H1 (cell line): ENCODE data around the gene AGBL4. TPM values are rescaled to one million over a fixed set of nuclear protein-coding genes. Genes with fewer than 3 reads are reported as not detected.

Source experiments
- BACH1 ChIP-seq: IDR thresholded peaks from 2 replicates; pipeline ENCODE4 v1.6.1; 2012; ENCODE audit warnings: low read length, improper control_type of control experiment
- TAF7 ChIP-seq: optimal IDR thresholded peaks from 2 replicates; pipeline ENCODE3; 2011; ENCODE audit warnings: low read depth, mild to moderate bottlenecking, inconsistent platforms, low read length, moderate library complexity, borderline replicate concordance
- polyA plus RNA-seq, 7 experiments: library from polyadenylated mRNA; depleted of rRNA in 3 of 7; stranded (reverse) in 5 of 7; unstranded in 2 of 7; fragments of >200 nt in 5 of 7; fragments of 200-250 nt in 2 of 7; gene quantifications; 1 replicate in 5 of 7; 2 replicates in 1 of 7; 4 replicates in 1 of 7; pipeline versions ENCODE4 v1.2.1 to v1.2.3, GENCODE V29; 2011 to 2013; ENCODE audit warnings: missing spikeins in 2 of 7, mixed read lengths in 2 of 7
- total RNA-seq: library from RNA; stranded (reverse); fragmentation: NEBNext Ultra II Directional; extraction: Animal tissue kit (Norgen Biotek cat#: 25700); gene quantifications from 2 replicates; pipeline ENCODE4 v1.2.1, GENCODE V29; 2021

Gene AGBL4
- total and polyA plus RNA-seq, 2 of the 8 experiments (the other 6 are each of a cell fraction or from before 2014, with no cell fraction given) = 0.41 to 0.45 TPM

DNA sequence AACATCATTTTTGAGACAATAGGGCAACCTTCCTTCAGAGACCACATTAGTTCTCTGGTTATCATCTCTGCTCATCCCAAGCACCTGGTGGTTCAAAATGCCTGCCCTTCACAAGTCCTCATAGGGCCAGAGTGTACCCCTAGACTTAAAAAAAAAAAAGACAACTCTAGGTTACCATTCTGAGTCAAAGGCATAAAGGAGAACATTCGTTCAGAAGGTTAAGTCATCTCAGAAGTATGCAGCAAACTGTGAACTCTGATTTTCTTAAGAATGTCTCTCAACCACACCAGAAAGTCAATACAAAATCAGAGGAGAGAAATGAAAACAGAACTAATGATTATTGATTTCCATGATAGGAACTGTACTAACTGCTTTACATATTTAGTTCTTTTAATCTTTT lies 1237.9 kb downstream of the AGBL4 start (continued):
- TF ChIP-seq TAF7 (no peak), BACH1 (no peak)
